GM20431 (cell line): ENCODE measurements around the gene LIN54.
"Not testable (repeated sequence)": the region's sequence is repeated elsewhere in the genome, so short reads cannot be mapped to it uniquely, and the experiment has no call there.

Experiments
- in situ Hi-C: fragments of 300-500 bp; cut with MseI, MboI; formaldehyde crosslinking; loops from one replicate; pipeline ENCODE4 v1.15.0; 2020; ENCODE audit warnings: low sequenced_read_pairs; ENCODE audit not compliant: unreplicated experiment

Gene LIN54

DNA sequence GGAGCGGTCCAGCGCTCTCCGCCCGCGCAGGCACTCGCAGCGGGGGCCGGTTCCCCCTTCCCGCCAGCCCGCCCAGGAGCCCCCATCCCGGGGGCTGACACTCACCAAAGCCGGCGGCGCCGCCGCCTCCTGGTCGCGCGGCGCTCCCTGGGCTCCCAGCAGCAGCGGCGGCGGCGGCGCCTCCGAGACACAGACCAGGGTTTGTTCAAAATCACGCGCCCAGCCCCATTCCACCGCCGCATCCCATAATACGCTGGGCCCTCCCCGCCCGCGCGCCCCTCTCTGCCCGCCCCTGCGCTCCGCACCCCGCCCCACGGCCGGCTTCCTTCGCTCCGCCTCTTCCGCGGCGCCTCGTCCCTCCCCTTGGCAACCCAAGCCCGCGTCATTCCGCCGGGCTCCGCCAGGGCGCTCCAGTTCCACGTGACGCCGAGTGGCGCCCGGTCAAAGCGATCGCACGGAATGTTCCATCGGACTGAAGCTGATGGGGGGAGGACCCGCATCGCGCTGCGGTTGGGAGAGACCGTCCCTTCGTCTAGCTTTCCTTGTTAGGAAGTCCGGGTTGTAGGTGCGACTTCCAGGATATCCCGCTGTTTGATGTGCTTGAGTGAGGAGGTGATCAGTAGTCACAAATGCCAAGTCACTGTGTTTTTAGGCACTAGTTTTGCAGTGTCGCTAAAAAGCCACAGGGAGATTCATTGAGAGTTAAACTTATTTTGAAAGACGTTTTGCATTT is 2.2 kb upstream of the LIN54 start:
- in situ Hi-C loops = no loop called here

DNA sequence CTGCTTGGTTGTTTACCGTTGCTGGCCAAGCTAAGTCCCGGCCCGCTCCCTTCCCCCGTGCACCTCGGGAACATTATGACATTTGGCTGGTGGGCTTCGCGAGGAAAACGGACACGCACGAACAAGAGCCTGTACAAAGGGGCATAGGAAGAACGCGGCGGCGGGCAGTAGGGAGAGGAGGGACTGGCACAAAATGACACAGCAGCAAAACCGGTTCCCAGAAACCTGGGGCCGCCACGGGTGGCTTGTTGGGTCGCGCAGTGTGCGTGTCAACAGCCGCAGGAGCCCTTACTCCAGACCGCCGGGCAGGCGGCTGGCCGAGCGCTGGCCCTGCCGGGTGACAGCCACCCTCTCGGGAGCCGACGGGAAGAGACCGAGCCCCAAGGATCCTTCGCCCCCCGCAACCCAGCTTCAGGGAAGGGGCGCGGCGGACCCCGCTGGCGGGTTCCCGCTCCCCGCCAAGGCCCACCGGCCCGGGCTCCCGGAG is 1.6 kb upstream of the LIN54 start:
- in situ Hi-C loops = no loop called here

DNA sequence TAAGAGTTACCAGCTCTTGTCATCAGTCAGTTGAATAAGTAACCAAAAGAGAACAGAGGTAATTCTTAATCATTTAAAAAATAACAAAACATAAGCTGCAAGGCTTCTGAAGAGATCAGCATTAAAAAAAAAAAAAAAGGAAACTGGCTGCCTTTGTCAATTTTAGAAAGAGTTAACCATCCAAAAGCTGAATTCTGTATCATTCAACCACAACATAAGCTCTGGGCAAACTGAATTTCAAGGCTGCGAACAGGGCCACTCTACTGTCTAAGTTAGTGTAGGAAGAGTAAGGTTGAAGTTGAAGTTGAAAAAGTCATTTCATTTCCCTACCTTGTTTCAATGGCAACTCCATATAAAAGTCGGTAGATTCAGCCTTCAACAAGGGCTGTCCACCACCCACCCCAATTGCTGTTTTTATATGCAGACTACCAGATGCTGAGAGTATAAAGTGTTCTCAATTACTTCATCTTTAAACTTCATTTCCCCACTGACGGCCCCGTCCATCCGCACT is 1.1 kb upstream of the LIN54 start:
- in situ Hi-C loops = no loop called here

DNA sequence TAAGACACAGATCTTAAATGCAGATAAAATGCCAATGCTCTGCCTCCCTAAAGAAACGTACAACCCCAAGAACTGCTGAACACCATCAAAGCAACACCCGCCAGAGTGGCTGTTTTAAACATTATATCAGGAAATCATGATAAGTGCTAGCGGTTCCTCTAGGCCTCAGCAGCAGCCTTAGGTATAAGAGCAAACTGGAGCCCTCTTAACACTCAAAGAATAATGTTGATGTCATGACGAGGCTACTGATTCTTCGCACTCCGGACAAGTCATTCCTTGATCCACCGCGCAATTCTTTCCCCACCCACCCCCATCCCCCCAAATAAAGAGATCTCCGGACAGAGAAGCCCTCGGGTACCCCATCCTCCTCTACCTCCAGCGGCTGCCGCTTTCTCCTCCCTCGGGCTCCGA is 507 bp downstream of the LIN54 start:
- in situ Hi-C loops = no loop called here

DNA sequence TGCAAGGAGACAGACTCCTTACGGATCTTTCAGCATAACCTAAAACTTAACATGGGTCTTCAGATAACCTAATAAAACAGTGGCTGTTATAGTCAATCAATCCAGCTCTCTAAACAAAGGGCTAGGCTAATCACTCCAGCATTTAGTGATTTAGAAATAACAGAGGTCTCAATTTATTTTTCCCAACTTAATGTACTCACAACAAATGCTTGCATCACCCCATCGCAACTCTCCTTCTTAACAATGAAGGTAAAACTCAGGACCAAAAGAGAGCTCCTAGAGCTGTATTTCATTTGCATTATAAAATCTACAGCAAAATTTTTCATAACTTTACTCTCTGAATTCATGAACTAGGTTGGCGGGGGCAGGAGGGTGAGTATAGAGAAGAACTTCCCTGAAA is 1.1 kb downstream of the LIN54 start:
- in situ Hi-C loops = no loop called here

DNA sequence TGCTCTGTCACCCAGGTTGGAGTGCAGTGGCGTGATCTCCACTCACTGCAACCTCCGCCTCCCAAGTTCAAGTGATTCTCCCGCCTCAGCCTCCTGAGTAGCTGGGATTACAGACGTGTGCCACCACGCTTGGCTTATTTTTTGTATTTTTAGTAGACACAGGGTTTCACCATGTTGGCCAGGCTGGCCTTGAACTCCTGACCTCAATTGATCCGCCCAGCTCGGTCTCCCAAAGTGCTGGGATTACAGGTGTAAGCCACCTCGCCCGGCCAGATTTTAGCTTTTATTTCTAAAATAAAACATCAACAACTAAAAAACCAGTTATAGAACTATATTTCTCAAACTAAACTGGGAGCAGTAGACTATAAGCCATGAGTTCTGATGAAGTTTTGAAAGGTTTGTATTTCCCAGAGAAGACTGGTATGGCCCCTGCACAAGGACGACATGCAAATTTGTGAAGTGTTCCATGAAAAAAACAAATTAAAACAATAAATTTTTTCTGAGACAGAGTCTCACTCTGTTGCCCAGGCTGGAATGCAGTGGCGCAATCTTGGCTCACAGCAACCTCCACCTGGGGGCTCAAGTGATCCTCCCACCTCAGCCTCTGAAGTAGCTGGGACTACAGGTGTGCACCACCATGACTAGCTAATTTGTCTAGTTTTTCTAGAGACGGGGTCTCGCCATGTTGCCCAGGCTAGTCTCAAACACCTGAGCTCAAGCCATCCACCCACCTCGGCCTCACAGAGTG is 7.4 kb downstream of the LIN54 start:
- in situ Hi-C loops = not testable (repeated sequence)

DNA sequence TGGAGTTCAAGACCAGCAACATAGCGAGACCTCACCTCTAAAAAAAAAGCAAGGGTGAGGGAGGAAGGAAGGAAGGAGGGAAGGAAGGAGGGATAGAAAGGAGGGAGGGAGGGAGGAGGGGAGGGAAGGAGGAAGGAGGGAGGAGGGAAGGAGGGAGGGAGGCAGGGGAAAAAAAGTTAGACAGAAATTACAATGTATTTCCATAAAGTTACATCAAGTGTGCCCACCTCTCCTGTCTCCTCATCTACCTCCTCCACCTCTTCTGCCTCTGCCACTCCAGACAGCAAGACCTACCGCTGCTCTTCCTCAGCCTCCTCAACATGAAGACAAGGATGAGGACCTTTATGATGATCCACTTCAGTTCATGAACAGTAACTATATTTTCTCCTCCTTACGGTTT is 8.3 kb downstream of the LIN54 start:
- in situ Hi-C loops = no loop called here

DNA sequence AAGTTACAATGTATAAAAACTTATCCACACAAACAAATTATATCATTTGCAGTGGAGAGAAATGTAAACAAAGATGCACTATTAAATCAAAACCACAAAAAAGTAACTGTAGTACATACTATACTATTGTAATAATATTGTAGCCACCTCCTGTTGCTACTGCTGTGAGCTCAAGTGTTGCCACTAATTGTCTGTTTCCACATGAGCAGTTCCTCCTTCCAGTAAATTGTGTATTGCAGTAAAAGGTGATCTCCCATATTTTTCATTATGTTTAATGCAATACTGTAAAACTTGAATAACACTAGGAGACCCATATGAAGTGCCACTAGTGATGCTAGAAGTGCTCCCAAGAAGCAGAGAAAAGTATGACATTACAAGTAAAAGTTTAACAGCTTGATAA is 11.7 kb downstream of the LIN54 start:
- in situ Hi-C loops = no loop called here

DNA sequence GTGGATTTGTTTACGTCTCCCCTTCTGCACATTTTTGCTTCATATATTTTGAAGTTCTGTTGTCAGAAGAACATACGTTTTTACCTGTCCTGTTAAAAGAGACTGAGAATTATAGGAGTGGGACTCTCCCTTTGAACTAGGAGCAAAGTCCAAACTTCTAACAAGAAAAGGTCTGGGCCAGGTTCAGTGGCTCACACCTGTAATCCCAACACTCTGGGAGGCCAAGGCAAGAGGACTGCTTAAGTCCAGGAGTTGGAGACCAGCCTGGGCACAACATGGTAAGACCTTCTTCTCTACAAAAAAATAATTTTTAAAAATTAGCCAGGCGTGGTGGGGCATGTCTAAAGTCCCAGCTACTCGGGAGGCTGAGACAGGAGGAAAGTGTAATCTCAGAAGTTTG is 15.8 kb downstream of the LIN54 start:
- in situ Hi-C loops = no loop called here

DNA sequence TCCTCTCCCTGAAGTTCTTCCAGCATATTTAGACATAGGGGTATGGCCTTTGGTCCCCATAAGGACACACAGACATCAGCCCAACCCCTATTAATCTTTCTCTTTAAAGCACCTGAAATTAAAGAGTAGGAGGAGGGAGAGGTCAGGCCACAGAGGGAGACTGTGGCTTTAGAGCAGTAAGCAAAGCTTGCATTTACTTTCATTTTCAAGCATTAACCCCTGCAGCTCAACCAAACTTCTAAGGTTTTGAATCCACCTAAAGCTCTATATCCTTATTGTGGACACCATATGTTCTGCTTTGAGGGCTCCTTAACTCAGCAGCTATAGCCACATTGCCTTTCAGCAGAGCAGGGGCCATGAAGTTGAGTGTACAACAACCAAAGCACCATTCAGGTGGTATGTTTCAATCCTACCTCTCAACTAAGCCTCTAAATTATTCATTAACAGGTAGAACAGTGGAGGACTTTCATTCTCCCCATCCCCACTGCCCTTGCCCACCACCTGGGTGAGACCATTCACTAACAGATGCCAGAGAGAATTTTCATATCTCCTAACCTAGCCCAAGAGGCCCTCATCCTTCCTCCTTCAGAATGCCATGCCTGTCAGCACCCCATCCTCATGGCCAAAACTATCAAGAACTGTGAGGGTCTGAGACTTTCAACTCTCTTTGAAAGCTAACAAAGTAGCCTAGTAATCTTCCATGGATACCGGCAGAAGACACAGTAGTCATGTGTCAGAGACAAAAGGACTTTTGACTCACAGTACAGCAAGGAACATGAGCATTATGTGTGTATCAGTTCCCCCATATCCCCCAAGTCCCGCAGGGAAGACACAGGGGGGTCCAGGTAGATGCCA is 20.8 kb downstream of the LIN54 start:
- in situ Hi-C loops = no loop called here

DNA sequence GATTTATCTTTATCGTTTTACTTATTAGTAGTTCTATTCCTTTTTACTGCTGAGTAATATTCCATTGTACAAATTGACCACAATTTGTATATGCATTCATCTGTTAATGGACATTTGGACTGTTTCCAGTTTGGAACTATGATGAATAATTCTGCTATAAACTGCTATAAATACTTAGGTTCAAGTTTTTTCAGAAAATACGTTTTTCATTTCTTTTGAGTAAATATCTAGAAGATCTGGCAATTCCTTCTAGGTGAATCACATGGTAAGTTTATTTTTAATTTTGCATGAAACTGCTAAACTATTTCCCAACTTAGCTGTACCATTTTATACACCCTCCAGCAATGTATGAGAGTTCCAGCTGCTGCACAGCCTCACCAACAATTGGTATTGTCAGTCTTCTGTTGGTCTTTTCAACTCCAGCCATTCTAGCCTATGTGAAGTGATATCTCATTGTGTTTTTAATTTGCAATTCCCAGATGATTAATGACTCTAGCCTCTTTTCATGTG is 22.2 kb downstream of the LIN54 start:
- in situ Hi-C loops = no loop called here

DNA sequence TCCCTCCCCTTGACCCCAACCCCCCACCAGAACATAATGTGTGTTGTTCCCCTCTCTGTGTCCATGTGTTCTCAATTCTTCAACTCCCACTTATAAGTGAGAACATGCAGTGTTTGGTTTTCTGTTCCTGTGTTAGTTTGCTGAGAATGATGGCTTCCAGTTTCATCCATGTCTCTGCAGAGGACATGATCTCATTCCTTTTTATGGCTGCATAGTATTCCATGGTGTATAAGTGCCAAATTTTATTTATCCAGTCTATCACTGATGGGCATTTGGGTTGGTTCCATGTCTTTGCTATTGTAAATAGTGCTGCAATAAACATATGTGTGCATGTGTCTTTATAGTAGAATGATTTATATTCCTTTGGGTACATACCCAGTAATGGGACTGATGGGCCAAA is 23.1 kb downstream of the LIN54 start:
- in situ Hi-C loops = not testable (repeated sequence)

DNA sequence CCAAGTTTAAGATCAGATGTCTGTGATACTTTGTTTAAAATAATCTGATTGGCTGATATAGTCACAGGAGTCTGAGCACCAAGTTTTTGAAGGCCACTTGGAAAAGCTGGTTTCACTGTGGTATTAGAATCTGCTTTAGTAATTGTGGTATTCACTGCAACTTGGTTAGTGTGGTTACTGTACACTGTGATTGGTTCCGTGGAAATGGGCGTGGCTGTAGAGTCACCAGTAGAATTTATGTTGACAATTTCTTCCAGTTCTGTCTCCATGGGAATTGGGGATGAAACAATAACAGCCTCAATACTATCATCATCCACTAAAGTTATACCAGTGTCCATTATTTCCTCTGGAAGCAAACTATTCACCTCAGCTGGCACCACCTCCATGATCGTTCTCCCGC is 26.2 kb downstream of the LIN54 start:
- in situ Hi-C loops = no loop called here

DNA sequence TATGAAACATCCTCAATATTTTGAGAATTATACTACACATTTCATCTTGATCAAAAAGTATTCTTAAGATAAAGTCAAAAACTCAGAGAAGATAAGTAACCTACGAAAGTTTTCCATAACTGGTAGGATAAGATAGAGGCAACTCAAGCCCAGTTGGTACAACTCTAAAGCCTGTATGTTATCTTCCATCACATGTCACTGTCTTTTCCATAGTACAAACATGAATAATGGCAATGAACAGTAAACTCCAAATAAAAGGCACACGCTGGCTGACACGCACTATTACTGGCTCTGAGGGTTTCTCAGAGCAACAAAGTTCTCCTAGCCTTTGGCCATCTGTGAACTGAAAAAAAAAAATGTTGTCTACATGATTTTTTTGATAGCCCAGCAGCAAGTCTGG is 27.2 kb downstream of the LIN54 start:
- in situ Hi-C loops = no loop called here

DNA sequence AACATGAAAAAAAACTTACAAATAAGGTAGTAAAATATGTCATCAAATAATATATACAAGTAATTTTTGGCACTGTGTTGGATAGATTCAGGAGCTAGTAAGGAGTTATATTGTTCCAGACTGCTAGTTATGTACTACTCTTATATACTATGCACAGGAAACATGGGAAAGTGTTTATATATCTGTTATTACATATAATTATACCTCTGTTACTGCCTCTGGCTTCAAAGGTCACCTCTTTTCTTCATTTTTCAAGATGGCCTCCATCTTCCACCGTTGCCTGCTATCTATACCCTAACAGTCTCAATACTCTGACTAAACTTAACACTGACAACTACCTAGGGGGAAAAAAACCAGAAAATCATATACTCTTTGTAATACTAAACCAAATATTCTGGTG is 29.5 kb downstream of the LIN54 start:
- in situ Hi-C loops = no loop called here

DNA sequence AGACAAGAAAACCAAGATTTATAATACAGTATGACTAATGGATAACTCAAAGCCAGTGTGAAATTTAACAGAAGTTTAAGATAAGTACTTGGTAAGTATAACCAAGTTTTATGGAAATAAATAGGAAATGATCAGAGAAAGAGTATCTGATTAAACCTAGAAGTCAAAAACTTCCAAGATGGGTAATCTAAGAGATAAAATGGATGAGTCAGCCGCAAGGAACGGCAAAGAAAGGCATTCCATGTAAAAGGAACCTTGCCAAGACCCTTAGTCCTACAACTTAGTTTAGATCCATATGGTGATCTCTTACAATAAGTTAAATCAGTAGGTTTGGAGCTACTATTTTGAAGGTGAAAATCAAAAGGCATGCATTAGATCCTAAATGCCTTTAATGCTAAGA is 34.8 kb downstream of the LIN54 start:
- in situ Hi-C loops = no loop called here

DNA sequence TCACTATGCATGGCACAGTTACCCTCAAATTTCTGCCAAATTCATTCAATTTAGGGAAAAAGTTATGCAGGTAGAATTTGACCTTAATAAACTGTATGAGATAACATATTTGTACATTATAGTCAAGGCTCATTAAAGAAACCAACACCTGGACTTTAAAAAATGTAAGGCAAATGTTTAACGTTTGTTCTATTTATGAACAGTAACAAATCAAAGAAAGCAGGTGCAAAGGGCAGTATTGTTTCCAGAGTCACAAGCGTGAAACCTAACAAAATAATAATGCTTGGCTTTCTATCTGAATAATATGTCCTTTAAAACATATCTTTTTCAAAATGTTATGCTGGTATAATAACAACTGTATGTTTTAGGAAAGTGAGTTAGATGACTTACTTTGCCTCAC is 41.2 kb downstream of the LIN54 start:
- in situ Hi-C loops = no loop called here

DNA sequence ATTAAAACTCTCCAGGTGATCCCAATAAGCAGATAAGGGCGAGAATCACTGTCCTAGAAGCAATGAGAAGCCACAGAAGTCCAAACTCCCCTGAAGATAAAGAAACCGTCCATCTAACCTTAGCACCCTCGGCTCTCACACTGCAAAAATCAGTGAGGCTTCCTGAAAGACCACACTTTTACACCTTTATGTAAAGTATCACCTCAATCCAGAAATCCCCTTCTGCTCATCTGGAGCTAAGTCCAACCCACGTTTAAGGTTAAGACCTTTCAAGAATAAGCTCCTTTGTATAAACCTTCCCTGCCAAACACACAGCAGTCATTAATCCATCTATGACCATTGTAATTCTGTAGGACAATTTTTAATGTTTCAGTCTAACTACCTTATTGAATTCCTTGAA is 41.7 kb downstream of the LIN54 start:
- in situ Hi-C loops = no loop called here

DNA sequence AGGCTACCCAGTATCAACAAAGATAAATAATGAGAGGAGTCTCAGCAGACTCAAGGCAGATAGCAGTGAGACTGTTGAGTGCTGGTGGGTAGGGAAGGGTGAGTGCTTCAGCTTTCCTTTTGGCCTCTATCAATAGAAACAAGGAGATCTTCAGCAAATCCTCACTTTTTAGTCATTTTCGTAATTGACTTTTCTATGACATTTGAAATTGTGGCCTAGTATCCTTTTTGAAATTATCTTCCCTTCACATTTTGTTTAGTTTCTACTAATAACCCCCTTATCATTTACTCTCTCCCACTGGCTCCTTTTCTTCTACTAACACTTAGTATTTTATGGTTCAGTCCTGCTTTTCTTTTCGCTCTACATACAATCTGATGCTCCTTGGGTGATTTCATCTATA is 44.9 kb downstream of the LIN54 start:
- in situ Hi-C loops = no loop called here

DNA sequence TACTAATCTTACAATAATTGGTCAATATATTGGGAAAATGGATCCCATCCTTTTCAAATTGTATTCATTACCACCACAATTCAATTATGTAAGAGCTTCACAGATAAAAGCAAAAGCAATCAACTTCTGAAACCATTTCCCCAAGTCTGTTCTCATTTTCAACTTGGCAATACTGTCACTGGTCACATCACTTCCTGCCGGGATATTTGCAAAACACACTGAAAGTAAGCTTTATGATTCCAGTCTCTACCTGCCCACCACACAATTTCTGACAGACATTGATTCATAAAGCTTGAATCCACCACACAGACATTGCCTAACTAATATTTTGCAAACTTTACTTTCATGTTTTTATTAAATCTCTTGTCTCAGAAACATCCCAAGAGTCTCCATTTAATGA is 53.6 kb downstream of the LIN54 start:
- in situ Hi-C loops = no loop called here
